EH (cell line): ENCODE data around the gene CNOT1.
"Not testable (repeated sequence)": the region's sequence is repeated elsewhere in the genome, so short reads cannot be mapped to it uniquely, and the experiment has no call there.

ENCODE experiments used
- DNase-seq: peaks from one replicate; pipeline ENCODE4 v3.0.0-alpha.2; 2015; ENCODE audit warnings: low read depth

The CNOT1 gene

GRCh38 chr16:58582133-58582532 is 47.5 kb downstream of the CNOT1 start:
- no peak for DNase-seq

- no peak for DNase-seq
These were observed 50.0 kb downstream of the CNOT1 start for GRCh38 chr16:58579587-58579986.

GRCh38 chr16:58578642-58579041 is 51.0 kb downstream of the CNOT1 start:
- DNase-seq, result no peak

DNA sequence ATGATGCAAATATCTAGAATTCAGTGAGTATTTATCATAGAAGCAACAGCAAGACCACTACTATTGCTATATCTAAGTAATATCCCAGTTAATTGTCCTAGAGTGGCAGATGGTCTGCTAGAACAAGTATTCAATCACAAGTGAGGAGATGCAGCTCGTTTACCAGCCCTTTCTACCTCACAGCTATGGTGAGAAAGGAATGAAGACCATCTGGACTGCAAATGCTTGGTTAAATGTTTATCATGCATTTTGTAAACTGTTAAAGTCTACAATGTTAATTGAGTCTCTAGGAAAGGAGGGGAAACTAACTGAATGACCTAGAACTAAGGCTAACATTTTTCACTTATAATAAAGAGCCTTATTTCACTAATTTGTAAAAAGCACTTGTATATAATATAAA is 52.5 kb downstream of the CNOT1 start:
- no peak for DNase-seq

GRCh38 chr16:58574895-58575294 is 54.7 kb downstream of the CNOT1 start:
- no peak for DNase-seq

DNA sequence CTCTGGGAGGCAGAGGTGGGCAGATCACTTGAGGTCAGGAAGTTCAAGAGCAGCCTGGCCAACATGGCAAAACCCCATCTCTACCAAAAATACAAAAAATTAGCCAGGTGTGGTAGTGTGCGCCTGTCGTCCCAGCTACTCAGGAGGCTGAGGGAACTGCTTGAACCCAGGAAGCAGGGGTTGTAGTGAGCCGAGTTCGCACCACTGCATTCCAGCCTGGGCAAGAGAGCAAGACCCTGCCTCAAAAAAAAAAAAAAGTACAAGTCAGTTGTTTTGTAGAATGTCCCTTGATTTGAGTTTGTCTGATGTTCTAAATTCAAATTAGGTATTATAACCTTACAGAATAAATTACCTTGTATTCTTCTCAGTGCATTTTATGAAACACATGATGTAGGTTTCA is 63.9 kb downstream of the CNOT1 start:
- not testable (repeated sequence) for DNase-seq

- DNase-seq, result no peak
These were observed 65.9 kb downstream of the CNOT1 start for GRCh38 chr16:58563775-58564174.

DNA sequence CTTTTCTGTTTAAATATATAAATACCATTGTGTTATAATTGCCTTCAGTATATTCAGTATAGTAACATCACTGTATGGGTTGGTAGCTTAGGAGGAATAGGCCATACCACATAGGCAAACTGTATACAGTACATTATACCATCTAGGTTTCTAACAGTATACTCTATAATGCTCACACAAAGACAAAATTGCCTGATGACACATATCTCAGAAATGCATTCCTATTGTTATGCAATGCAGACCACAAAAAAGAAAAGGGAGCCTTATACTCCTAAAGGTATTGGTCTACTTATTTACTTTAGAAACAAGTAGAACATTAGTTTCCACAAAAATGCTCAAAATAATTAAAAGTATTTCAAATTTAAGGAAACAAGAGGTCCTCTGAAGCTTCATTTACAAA is 66.4 kb downstream of the CNOT1 start:
- peak; percentile 68 for DNase-seq

DNA sequence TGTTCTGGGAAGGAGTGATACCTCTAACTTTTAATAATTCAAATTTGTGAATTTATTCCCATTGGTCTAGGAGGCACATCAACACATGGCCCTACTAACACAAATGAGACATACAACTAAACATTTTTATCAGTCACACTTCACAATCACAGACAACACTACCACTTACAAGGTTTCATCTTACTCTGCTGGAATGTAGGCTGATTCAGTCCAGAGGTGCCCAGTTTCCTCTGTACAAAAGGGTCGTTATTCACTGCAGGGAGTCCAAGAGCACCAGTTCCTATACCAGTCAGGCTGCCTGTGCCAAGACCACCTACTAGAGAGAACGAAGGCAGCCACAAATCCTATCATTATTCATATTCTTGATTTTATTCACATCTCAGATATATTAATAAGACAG is 72.9 kb downstream of the CNOT1 start:
- DNase-seq, result peak; percentile 15

DNA sequence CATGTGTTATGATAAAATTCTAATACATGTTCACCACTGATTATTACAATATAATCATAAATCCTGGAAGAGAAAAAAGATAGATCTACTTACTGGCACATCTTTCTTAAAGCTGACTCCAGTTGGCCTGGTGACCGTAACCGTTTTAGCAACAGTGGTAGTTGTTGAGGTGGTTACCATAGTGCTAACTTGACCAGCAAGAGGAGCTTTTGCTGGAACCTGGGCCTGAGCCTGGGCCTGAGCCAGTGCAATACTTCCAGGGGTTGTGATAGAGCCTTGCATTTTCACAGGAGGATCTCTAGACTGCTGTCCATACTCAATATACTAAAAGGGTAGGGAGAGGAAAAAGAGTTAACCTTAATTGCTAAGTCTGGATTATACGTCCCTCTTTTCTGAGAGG is 78.1 kb downstream of the CNOT1 start:
- DNase-seq, result no peak

DNA sequence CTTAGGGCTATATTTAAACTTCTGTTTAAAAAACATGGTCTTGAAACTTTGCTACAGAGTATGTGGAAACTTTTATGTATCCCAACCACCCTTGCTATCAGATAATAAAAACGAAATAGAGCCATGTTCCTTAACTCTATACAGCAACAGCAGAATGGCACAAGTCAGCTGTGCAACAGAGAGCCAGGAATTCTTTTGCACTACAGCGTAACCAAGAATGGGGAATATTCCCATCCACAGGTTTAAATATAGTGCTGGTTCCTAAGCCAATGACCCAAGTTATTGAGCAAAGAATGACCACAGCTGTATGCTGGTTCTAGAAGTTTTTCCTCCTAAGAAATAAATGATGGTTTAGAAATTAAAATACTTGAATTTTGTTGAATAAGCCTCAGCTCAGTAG is 81.2 kb downstream of the CNOT1 start:
- no peak for DNase-seq

- DNase-seq, result no peak
These were observed 85.9 kb downstream of the CNOT1 start for GRCh38 chr16:58543685-58544084.

GRCh38 chr16:58542291-58542690 is 87.3 kb downstream of the CNOT1 start:
- no peak for DNase-seq

GRCh38 chr16:58541711-58542110 is 87.9 kb downstream of the CNOT1 start:
- DNase-seq, result no peak

- DNase-seq, result no peak
These were observed 92.3 kb downstream of the CNOT1 start for GRCh38 chr16:58537124-58537906.

DNA sequence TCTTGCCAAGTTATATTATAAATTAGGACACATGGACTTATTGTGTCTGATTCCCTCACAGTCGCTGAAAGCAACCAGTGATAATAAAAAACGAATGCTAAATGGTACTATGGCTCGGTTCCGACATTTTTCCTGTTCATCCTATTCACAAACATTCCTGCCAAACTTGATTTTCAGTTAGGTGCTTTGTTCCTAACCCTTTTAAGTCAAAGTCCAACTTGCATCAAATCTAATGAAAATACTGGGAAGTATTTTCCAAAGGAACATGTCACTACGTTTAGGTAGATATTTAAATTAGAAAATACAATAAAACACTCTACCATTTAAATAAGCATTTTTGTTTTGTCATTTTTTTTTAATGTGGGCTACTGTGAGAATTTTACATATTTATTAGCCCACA is 93.3 kb downstream of the CNOT1 start:
- no peak for DNase-seq

DNA sequence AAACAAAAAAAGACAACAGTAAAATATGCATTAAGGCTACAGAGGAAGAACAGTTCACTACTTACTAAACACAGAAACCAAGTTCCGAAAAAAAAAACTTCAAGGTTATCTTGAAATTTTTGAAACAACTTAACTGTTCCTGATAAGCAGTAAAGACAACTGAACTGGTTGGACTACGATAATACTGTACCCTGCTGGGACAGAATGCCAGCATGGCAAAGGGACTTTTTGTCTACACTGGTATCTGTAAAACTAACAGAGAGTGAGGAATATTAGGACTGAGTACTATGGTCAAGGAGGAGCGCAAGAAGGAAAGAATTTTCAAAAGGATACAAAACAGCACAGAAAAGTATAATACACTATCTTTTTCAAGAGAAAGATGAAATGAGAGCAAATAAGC is 94.5 kb downstream of the CNOT1 start:
- DNase-seq, result no peak

DNA sequence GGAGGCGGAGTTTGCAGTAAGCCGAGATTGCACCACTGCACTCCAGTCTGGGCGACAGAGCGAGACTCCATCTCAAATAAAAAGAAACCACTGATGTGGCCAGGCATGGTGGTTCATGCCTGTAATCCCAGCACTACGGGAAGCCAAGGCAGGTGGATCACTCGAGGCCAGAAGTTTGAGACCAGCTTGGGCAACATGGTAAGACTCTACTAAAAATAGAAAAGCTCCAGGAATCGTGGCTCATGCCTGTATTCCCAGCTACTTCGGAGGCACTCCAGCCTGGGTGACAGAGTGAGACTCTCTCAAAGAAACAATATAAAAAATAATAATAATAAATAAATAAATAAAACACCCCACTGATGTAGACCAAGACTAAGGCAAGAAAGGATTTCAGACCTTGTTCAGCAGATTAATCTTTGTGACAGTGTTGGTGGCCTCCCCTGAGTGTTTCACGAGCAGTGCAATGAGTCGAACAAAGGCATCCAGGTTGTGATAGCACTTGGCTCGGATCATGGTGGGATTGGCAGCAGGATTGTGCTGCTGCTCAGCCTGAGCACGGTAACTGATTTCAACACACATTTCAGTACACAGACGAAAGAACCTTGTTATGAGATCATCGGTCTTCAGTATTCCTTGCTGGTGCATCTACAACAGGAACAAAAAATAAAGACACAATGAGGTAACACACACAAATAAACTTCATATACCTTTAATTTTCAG is 95.7 kb downstream of the CNOT1 start:
- no peak for DNase-seq

GRCh38 chr16:58532414-58532813 is 97.2 kb downstream of the CNOT1 start:
- no peak for DNase-seq

DNA sequence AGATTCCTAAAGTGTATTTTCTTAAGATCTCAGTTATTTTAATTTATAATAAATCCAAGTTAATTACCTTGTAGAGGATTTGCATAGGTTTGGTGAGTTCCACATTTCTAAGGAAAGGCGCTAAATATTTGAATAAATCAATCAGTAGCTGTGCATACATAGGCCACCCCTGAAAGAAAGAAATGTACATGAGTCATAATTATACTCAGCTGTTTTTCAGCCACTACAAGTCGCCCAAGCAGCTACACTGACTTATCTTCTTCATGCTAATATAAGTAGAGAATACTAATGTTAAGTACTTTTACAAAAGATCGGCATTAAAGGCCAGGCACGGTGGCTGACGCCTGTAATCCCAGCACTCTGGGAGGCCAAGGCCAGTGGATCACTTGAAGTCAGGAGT is 99.4 kb downstream of the CNOT1 start:
- no peak for DNase-seq

DNA sequence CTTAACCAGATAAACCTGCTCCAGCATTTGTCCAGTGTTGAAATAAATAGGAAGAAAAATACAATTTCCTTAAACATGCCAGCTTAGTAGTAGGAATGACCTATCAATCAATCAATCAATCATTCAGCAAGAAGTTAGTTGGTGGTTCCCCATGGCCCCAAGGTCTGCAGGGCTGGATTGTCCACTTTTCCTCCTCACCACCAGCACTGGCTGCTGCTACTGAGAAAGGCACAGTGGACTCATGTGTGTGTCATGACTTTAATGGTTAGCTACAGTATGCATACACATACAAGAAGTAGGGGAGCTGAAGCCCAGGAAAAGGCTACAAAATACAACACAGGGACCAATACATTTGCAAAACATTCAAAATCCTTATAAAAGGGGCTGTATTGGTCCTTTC is 109.9 kb downstream of the CNOT1 start:
- DNase-seq, result no peak

DNA sequence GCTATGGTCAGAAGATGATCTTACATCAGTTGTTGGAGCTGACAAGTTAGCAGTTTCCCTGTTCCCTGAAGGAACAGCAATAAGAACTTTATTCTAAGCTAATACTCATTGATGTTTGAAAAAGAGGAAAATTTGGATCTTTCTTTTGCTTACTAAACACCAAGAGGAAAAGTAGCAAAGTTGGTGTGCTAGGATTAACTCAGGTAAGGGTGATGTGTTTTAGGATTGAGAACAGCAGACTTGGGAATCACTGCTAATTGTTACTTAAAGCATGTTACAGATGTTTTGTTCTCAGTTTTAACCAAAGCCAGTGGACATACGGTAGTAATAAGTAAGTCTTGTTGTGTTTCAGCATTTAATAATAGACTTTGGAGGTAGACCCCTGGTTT is 110.7 kb downstream of the CNOT1 start:
- no peak for DNase-seq

GRCh38 chr16:58518083-58518979 is 111.3 kb downstream of the CNOT1 start:
- DNase-seq, result no peak
